ENCODE data around the gene IFNA13.

- TF ChIP-seq GATA2 (IDR thresholded peaks at IDR 0.05; ENCODE audit: insufficient read depth, insufficient read length, low read depth, low read length) (no peak), CTCF (IDR thresholded peaks at IDR 0.05; ENCODE audit: extremely low read depth in 1 of 2, insufficient read depth in 1 of 2, low read depth in 1 of 2, low read length in 2 of 2) (peak; percentile 33 to 46), MAX (IDR thresholded peaks at IDR 0.05; ENCODE audit: insufficient read depth, insufficient read length) (no peak), JUN (IDR thresholded peaks at IDR 0.05; ENCODE audit: borderline replicate concordance, insufficient read depth, insufficient read length, low read depth) (no peak), EZH2 (IDR thresholded peaks at IDR 0.05; ENCODE audit: borderline replicate concordance, low read depth, low read length, severe bottlenecking) (no peak), POLR2AphosphoS5 (IDR thresholded peaks at IDR 0.05; ENCODE audit: insufficient read depth, low read depth, low read length) (no peak), POLR2A (IDR thresholded peaks at IDR 0.05; ENCODE audit: low read depth, low read length) (no peak), FOS (IDR thresholded peaks at IDR 0.05; ENCODE audit: borderline replicate concordance, insufficient read depth, low read length) (no peak)
Measured at GRCh38 chr9:21326526-21327139, 41.2 kb downstream of the IFNA13 start.
